Heart left ventricle (tissue), 16 donors: Measurements from ENCODE around the gene SCIMP. TPM values are rescaled to one million over a fixed set of nuclear protein-coding genes. Genes with fewer than 3 reads are reported as not detected.

ENCODE experiments used
- ATAC-seq, 4 donors: fragments of 200-7000 bp; cut with Tn5 transposase; one replicate each; pipeline ENCODE4 v1.9.1; 2020 to 2022; ENCODE audit warnings: moderate library complexity in 4 of 4, mild to moderate bottlenecking in 3 of 4, moderate number of reproducible peaks in 1 of 4
- DNase-seq, 5 donors: peaks; one replicate each; pipeline ENCODE4 v3.0.0-alpha.2; 2020
- H3K27ac ChIP-seq, 12 donors: fragments of 200-600 bp; sonication (generic) in 4 of 12; one replicate each; pipeline versions ENCODE4 v1.5.0 to v1.8.0; 2016 to 2022; ENCODE audit warnings: mild to moderate bottlenecking in 2 of 12
- H3K27me3 ChIP-seq, 9 donors: fragments of 200-600 bp; sonication (generic) in 2 of 9; one replicate each; pipeline versions ENCODE4 v1.5.1 to v1.8.0; 2016 to 2022; ENCODE audit warnings: mild to moderate bottlenecking in 3 of 9
- H3K36me3 ChIP-seq, 9 donors: fragments of 200-600 bp; sonication (generic) in 2 of 9; one replicate each; pipeline versions ENCODE4 v1.5.0 to v1.8.0; 2018 to 2022; ENCODE audit warnings: mild to moderate bottlenecking in 2 of 9
- H3K4me1 ChIP-seq, 12 donors: fragments of 200-600 bp; sonication (generic) in 4 of 12; one replicate each; pipeline versions ENCODE4 v1.5.0 to v1.8.0; 2016 to 2022; ENCODE audit warnings: mild to moderate bottlenecking in 3 of 12
- H3K4me3 ChIP-seq, 12 donors: fragments of 200-600 bp; sonication (generic) in 4 of 12; one replicate each; pipeline versions ENCODE4 v1.5.0 to v1.8.0; 2017 to 2022; ENCODE audit warnings: mild to moderate bottlenecking in 9 of 12, moderate library complexity in 4 of 12
- H3K9me3 ChIP-seq, 12 donors: fragments of 200-600 bp; sonication (generic) in 4 of 12; one replicate each; pipeline versions ENCODE4 v1.5.0 to v1.8.0; 2016 to 2022; ENCODE audit warnings: mild to moderate bottlenecking in 1 of 12
- CTCF ChIP-seq, 12 donors: fragments of 200-600 bp; sonication (generic) in 4 of 12; IDR thresholded peaks; one replicate each; pipeline versions ENCODE4 v1.5.0 to v1.8.0; 2018 to 2022; ENCODE audit warnings: antibody characterized with exemption in 12 of 12, mild to moderate bottlenecking in 5 of 12
- POLR2A ChIP-seq, 2 donors: fragments of 450-650 bp; IDR thresholded peaks; one replicate each; pipeline ENCODE4 v1.6.1; 2017; ENCODE audit warnings: antibody characterized with exemption in 2 of 2, mild to moderate bottlenecking in 2 of 2, moderate library complexity in 2 of 2
- WGBS, 4 donors: extraction: QIAGEN DNeasy Blood & Tissue Kit in 2 of 4; methylation state at CpG; one replicate each; pipeline versions ENCODE4 v1.1.5 to v1.1.7; 2013 to 2018; 5-methylcytosine and 5-hydroxymethylcytosine counted together
- intact Hi-C, 10 donors: fragments of 100-400 bp; cut with DNase I; formaldehyde crosslinking; loops; one replicate each; pipeline versions ENCODE4 v1.11.1 to v1.14.2; 2022
- polyA plus RNA-seq, 2 donors: library from polyadenylated mRNA; stranded (reverse); fragments of 200-250 nt; gene quantifications; one replicate each; pipeline ENCODE4 v1.2.3, GENCODE V29; 2013
- total RNA-seq, 9 donors: library from RNA; depleted of rRNA in 2 of 9; stranded (reverse); fragments of >200 nt in 2 of 9; fragmentation: NEBNext Ultra II Directional in 3 of 9; extraction: Animal tissue kit (Norgen Biotek cat#: 25700) in 3 of 9; gene quantifications; one replicate each; pipeline versions ENCODE4 v1.1.0 to v1.2.4, GENCODE V29; 2016 to 2023
- donor health status: ischemic (EF 13 %, LVEDD 7.1; RV severe dilation, severe dysfunction).
- donor health status: healthy with polysubstance abuse.
- donor health status: DM: no; HTN: yes; CAD: no.
- donor health status: DM: no; HTN: no; CAD: no.
- donor health status: ischemic (EF 25% LVEDD 6.9; RV normal size, moderate dysfunction).
- donor health status: ischemic (EF 25% LVEDD 5.7; RV mildly dilated, moderate dysfunction).
- donor health status: healthy.
- donor health status: DM: yes; HTN: yes; CAD: no.
- donor health status: ischemic (EF 35%, LVEDD 5.7; RV mildly dilated, moderate dysfunction).
- donor health status: nonischemic (EF 11% LVEDD 7.7; RV severe dilation, severe dysfunction).
- donor health status: DM: yes; HTN: yes; CAD: no.
- donor health status: PGD.
- donor health status: ischemic (EF 29% LVEDD 5.4; RV normal size, mild dysfunction).
- donor health status: nonischemic (EF 23%, LVEDD 6.1; RV moderate dilation, normal function).

The SCIMP gene
- total and polyA plus RNA-seq, 11 donors, result 0.11 to 17.2 (median 0.72) TPM

- no peak for DNase-seq
- Histone ChIP-seq H3K4me1 (peaks cover 0 to 8% (median 0%) of the 10 kb centered on the region in 12 donors), H3K27me3 (no peaks in the 10 kb centered on the region), H3K4me3 (no peak overlapping the region), H3K36me3 (no peaks in the 10 kb centered on the region), H3K27ac (peak overlapping the region in 1 of 12 donors; percentile 6), H3K9me3 (no peaks in the 10 kb centered on the region)
- 73 to 81% (median 77%) methylated on average over 5 of the region's 5 CpGs for WGBS, 4 donors
- ATAC-seq, result peak in 1 of 4 donors; percentile 52
- intact Hi-C loops, result loop anchor here in 3 of 10 donors (10.0 kb wide), 2 partner anchors 190 to 1180 kb away; partner anchors contain the start of gene AIPL1 (in 1 of the 3)
- no peak for TF ChIP-seq CTCF (IDR thresholded peaks at IDR 0.05)
- TF ChIP-seq POLR2A (IDR thresholded peaks at IDR 0.05), result no peak
Observed at GRCh38 chr17:5254903-5255521, 20.4 kb upstream of the SCIMP start.

DNA sequence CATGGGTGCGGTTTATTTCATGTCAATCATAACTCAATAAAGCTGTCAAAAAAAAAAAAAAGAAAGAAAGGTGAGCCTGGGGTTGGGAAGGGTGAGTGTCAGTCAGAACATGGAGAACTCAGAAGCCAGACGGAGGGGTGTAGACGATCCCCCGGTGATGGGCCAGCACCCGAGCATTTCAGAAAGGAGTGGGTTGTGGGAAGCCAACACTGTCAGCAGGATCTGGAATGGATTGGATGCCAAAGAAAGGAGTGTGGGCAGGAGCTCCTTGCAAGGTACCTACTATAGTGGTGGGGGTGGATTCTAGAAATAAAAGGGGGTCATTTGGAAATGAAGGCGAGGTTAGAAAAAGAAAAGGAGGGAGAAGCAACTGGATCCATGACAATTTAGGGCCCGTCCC, 19.8 kb upstream of the SCIMP start:
- TF ChIP-seq CTCF (IDR thresholded peaks at IDR 0.05), result no peak
- no peak for TF ChIP-seq POLR2A (IDR thresholded peaks at IDR 0.05)
- intact Hi-C loops, result loop anchor here in 3 of 10 donors (10.0 kb wide), 2 partner anchors 190 to 1180 kb away; partner anchors contain the start of gene AIPL1 (in 1 of the 3)
- Histone ChIP-seq H3K36me3 (no peaks in the 10 kb centered on the region), H3K27ac (peak overlapping the region in 1 of 12 donors; percentile 6), H3K27me3 (no peaks in the 10 kb centered on the region), H3K4me1 (peaks cover 0 to 8% (median 0%) of the 10 kb centered on the region in 12 donors), H3K9me3 (no peaks in the 10 kb centered on the region), H3K4me3 (no peak overlapping the region)
- ATAC-seq (no peak), DNase-seq (no peak)
- whole genome bisulfite sequencing, 4 donors, result 76 to 79% (median 77%) methylated on average over 7 of the region's 7 CpGs

DNA sequence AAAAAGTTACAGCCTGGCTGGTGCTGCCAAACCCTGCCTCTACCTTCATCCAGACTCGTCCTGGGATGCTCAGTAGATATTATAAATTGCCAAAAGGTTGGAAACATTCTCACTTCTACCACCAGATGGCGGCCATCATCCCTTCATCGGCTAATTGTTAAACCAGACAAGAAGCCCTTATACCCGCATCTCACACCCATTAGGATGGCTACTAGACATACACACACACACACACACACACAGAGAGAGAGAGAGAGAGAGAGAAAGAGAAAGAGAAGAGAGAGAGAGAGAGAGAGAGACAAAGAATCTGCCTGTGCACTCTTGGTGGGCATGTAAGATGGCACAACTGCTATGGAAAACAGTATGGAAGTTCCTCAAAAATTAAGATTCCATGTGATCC, 15.0 kb upstream of the SCIMP start:
- intact Hi-C loops, result loop anchor here in 5 of 10 donors (1.0 to 10.0 kb wide), 3 partner anchors 190 to 1185 kb away; partner anchors contain the start of genes C1QBP (in 2 of the 5) and AIPL1 (in 1 of the 5)
- peak in 4 of 5 donors; percentile 30 to 56 (median 42) for DNase-seq
- H3K27me3 ChIP-seq, result no peaks in the 10 kb centered on the region
- H3K27ac ChIP-seq, result no peak overlapping the region
- H3K36me3 ChIP-seq, result no peaks in the 10 kb centered on the region
- WGBS, 4 donors, result 0 to 1% (median 0%) methylated on average over 4 of the region's 4 CpGs
- TF ChIP-seq CTCF (IDR thresholded peaks at IDR 0.05) (peak; percentile 42 to 71 (median 53)), POLR2A (IDR thresholded peaks at IDR 0.05) (no peak)
- H3K4me1 ChIP-seq, result no peaks in the 10 kb centered on the region
- peak in 3 of 4 donors; percentile 58 to 75 (median 68) for ATAC-seq
- H3K9me3 ChIP-seq, result no peaks in the 10 kb centered on the region
- H3K4me3 ChIP-seq, result no peak overlapping the region

- no peaks in the 10 kb centered on the region for H3K36me3 ChIP-seq
- H3K27ac ChIP-seq, result no peak overlapping the region
- H3K27me3 ChIP-seq, result no peaks in the 10 kb centered on the region
- no peaks in the 10 kb centered on the region for H3K4me1 ChIP-seq
- H3K4me3 ChIP-seq, result no peak overlapping the region
- ATAC-seq (no peak), DNase-seq (no peak)
- TF ChIP-seq CTCF (IDR thresholded peaks at IDR 0.05) (no peak), POLR2A (IDR thresholded peaks at IDR 0.05) (no peak)
- no peaks in the 10 kb centered on the region for H3K9me3 ChIP-seq
- intact Hi-C loops, result loop anchor here in 2 of 10 donors (1.0 kb wide), 1 partner anchor 190 kb away; the partner anchor contains the start of gene C1QBP (in 2 of the 2)
- WGBS, 4 donors, result 64 to 73% (median 66%) methylated on average over 17 to 22 of the region's 22 CpGs
Observed at GRCh38 chr17:5248821-5249479, 14.3 kb upstream of the SCIMP start.
